ENCODE data around the gene SAA2.

DNA sequence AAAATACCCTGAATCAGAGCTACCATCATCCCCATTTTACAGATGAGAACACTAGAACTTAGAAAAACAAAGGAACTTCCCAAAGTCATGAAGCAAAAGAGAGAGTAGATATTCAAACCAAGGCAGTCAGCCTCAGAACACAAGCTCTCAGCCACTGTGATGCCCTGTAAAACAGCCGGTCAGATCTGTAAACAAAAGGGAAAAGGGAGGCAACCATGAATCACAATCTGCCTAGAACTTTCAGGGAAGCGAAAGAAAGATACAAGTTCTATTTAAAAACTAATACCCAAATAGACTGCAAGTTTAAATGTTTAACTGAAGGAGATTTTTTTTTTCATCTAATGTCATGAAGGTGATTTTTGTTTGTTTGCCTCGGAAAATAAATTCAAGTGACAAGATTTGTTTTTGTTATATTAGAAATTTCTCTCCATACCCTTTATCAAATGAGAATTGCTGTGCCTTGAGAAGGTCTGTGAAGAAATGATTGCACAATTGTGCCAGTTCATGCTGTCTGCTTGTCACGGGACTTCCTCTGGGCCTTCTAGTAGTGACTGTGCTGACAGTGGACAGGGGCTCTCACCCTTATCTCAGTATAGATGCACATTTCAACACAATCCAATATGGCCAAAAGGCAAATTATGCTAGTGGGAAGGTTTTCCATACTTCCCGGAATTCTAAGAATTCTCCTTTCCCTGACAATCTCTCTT is 29.2 kb upstream of the SAA2 start:
- no peak for TF ChIP-seq CTCF (IDR thresholded peaks at IDR 0.05)
- TF ChIP-seq POLR2A (IDR thresholded peaks at IDR 0.05), result no peak
- TF ChIP-seq EP300 (IDR thresholded peaks at IDR 0.05), result no peak

Measured in ovary (tissue), 3 donors.